ENCODE results near the gene FBXO36. TPM values are rescaled to one million over a fixed set of nuclear protein-coding genes. Genes with fewer than 3 reads are reported as not detected.
A peak's percentile ranks its signal among the peaks of the same experiment; 100 is the strongest.

FBXO36 gene
- total RNA-seq, 1 donor from 2014 or later, result 0.58 TPM

- no peak for DNase-seq
- Histone ChIP-seq H3K27me3 (ENCODE audit: low read depth) (no peaks in the 10 kb centered on the region), H3K9me3 (replicated peaks) (no peaks in the 10 kb centered on the region), H3K4me1 (peaks cover 72% of the 10 kb centered on the region), H3K36me3 (peaks cover 9% of the 10 kb centered on the region), H3K27ac (replicated peaks) (no peak overlapping the region), H3K4me3 (no peak overlapping the region)
- intact Hi-C loops (cut with micrococcal nuclease), result no loop called here
- no peak for TF ChIP-seq CTCF (IDR thresholded peaks at IDR 0.05; ENCODE audit: borderline replicate concordance)
These were observed 19.3 kb upstream of the FBXO36 start for GRCh38 chr2:229903037-229903436.

GRCh38 chr2:229905601-229906000, 16.7 kb upstream of the FBXO36 start:
- Histone ChIP-seq H3K4me1 (peaks cover 64% of the 10 kb centered on the region), H3K27ac (replicated peaks) (no peak overlapping the region), H3K36me3 (peaks cover 9% of the 10 kb centered on the region), H3K9me3 (replicated peaks) (no peaks in the 10 kb centered on the region), H3K27me3 (ENCODE audit: low read depth) (no peaks in the 10 kb centered on the region), H3K4me3 (no peak overlapping the region)
- intact Hi-C loops (cut with micrococcal nuclease), result no loop called here
- TF ChIP-seq CTCF (IDR thresholded peaks at IDR 0.05; ENCODE audit: borderline replicate concordance), result no peak
- no peak for DNase-seq

- no peak for DNase-seq
- peaks cover 9% of the 10 kb centered on the region for H3K36me3 ChIP-seq
- no peak overlapping the region for H3K4me3 ChIP-seq
- TF ChIP-seq CTCF (IDR thresholded peaks at IDR 0.05; ENCODE audit: borderline replicate concordance), result no peak
- no peaks in the 10 kb centered on the region for H3K9me3 ChIP-seq (replicated peaks)
- no peaks in the 10 kb centered on the region for H3K27me3 ChIP-seq (ENCODE audit: low read depth)
- H3K27ac ChIP-seq (replicated peaks), result no peak overlapping the region
- intact Hi-C loops (cut with micrococcal nuclease), result no loop called here
- peaks cover 76% of the 10 kb centered on the region for H3K4me1 ChIP-seq
These were observed 13.2 kb upstream of the FBXO36 start for GRCh38 chr2:229909090-229909489.

- H3K27me3 ChIP-seq (ENCODE audit: low read depth), result no peaks in the 10 kb centered on the region
- intact Hi-C loops (cut with micrococcal nuclease), result loop anchor here (10.0 kb wide), 1 partner anchor 115 kb away; no protein-coding TSS in a partner anchor
- H3K36me3 ChIP-seq, result peaks cover 9% of the 10 kb centered on the region
- H3K9me3 ChIP-seq (replicated peaks), result no peaks in the 10 kb centered on the region
- TF ChIP-seq CTCF (IDR thresholded peaks at IDR 0.05; ENCODE audit: borderline replicate concordance), result no peak
- peaks cover 85% of the 10 kb centered on the region for H3K4me1 ChIP-seq
- no peak for DNase-seq
- H3K4me3 ChIP-seq, result no peak overlapping the region
- no peak overlapping the region for H3K27ac ChIP-seq (replicated peaks)
These were observed 12.0 kb upstream of the FBXO36 start for GRCh38 chr2:229910147-229910831.

GRCh38 chr2:229910832-229911412, 11.4 kb upstream of the FBXO36 start:
- H3K4me3 ChIP-seq, result no peak overlapping the region
- intact Hi-C loops (cut with micrococcal nuclease), result loop anchor here (10.0 kb wide), 1 partner anchor 116 kb away; no protein-coding TSS in a partner anchor
- no peaks in the 10 kb centered on the region for H3K9me3 ChIP-seq (replicated peaks)

More at GRCh38 chr2:229910832-229911412, 11.4 kb upstream of the FBXO36 start:
- no peak for DNase-seq
- no peak overlapping the region for H3K27ac ChIP-seq (replicated peaks)
- TF ChIP-seq CTCF (IDR thresholded peaks at IDR 0.05; ENCODE audit: borderline replicate concordance), result peak; percentile 33
- peaks cover 9% of the 10 kb centered on the region for H3K36me3 ChIP-seq
- no peaks in the 10 kb centered on the region for H3K27me3 ChIP-seq (ENCODE audit: low read depth)
- peaks cover 85% of the 10 kb centered on the region for H3K4me1 ChIP-seq

Measured in left ventricle myocardium inferior (tissue), 1 donor.